Glutamatergic neuron (in vitro differentiated cells): ENCODE data around the gene ATXN10. TPM values are rescaled to one million over a fixed set of nuclear protein-coding genes. Genes with fewer than 3 reads are reported as not detected.

Experiments
- DNase-seq: peaks from one replicate; pipeline ENCODE4 v3.0.0; 2022
- H3K27ac Mint-ChIP-seq: one replicate; pipeline ENCODE4 v1.8.0; 2020; ENCODE audit warnings: mild to moderate bottlenecking, mixed read lengths, inconsistent platforms; ENCODE audit not compliant: unreplicated experiment
- H3K27me3 Mint-ChIP-seq: one replicate; pipeline ENCODE4 v1.8.0; 2020; ENCODE audit warnings: mild to moderate bottlenecking, moderate library complexity, mixed read lengths, inconsistent platforms; ENCODE audit not compliant: unreplicated experiment
- H3K36me3 Mint-ChIP-seq: one replicate; pipeline ENCODE4 v1.8.0; 2020; ENCODE audit warnings: mild to moderate bottlenecking, mixed read lengths, inconsistent platforms; ENCODE audit not compliant: unreplicated experiment
- H3K4me1 Mint-ChIP-seq: one replicate; pipeline ENCODE4 v1.8.0; 2020; ENCODE audit warnings: mild to moderate bottlenecking, low read depth, mixed read lengths, inconsistent platforms; ENCODE audit not compliant: unreplicated experiment
- H3K4me3 Mint-ChIP-seq: one replicate; pipeline ENCODE4 v1.8.0; 2020; ENCODE audit warnings: mild to moderate bottlenecking, mixed read lengths, inconsistent platforms; ENCODE audit not compliant: unreplicated experiment
- H3K9me3 Mint-ChIP-seq: one replicate; pipeline ENCODE4 v1.8.0; 2020; ENCODE audit warnings: mild to moderate bottlenecking, moderate library complexity, mixed read lengths, inconsistent platforms; ENCODE audit not compliant: unreplicated experiment
- total RNA-seq: library from RNA; stranded (reverse); fragmentation: NEBNext Ultra II Directional; extraction: Animal tissue kit (Norgen Biotek cat#: 25700); gene quantifications from one replicate; pipeline ENCODE4 v1.2.1, GENCODE V29; 2021; ENCODE audit not compliant: unreplicated experiment
- TF ChIP-seq, protein P1 (sequence below): fragments of 200-600 bp; sonication (generic); IDR thresholded peaks from one replicate; pipeline ENCODE4 v1.5.0; 2021; ENCODE audit not compliant: partially characterized antibody, unreplicated experiment

Gene ATXN10
- total RNA-seq, 1 donor from 2014 or later: 191 TPM

DNA sequence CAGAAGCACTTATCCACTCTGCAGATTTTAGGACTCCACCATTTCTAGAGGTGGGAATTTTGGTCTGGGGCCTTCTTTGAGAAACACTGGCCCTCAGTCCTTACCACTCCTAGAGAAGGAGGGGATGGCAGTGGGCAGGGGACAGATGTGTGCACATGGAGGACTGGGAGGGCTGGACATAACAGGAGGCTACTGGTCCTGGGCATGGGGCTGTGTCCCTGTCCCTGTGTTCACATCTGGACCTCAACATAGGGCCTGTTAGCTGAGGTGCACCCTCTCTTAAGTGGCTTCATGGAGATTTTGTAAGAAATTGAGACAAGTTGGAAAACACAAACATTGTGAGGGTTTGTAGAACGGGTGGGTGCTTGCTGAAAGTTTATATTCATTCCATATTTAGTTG is 103.4 kb downstream of the ATXN10 start:
- H3K27ac Mint-ChIP-seq: no peak overlapping the region
- peaks cover 10% of the 10 kb centered on the region for H3K4me1 Mint-ChIP-seq
- H3K36me3 Mint-ChIP-seq: peaks cover 4% of the 10 kb centered on the region
- TF ChIP-seq, protein P1, sequence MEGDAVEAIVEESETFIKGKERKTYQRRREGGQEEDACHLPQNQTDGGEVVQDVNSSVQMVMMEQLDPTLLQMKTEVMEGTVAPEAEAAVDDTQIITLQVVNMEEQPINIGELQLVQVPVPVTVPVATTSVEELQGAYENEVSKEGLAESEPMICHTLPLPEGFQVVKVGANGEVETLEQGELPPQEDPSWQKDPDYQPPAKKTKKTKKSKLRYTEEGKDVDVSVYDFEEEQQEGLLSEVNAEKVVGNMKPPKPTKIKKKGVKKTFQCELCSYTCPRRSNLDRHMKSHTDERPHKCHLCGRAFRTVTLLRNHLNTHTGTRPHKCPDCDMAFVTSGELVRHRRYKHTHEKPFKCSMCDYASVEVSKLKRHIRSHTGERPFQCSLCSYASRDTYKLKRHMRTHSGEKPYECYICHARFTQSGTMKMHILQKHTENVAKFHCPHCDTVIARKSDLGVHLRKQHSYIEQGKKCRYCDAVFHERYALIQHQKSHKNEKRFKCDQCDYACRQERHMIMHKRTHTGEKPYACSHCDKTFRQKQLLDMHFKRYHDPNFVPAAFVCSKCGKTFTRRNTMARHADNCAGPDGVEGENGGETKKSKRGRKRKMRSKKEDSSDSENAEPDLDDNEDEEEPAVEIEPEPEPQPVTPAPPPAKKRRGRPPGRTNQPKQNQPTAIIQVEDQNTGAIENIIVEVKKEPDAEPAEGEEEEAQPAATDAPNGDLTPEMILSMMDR: no peak
- no peak overlapping the region for H3K4me3 Mint-ChIP-seq
- no peaks in the 10 kb centered on the region for H3K27me3 Mint-ChIP-seq
- H3K9me3 Mint-ChIP-seq: no peaks in the 10 kb centered on the region
- DNase-seq: no peak

DNA sequence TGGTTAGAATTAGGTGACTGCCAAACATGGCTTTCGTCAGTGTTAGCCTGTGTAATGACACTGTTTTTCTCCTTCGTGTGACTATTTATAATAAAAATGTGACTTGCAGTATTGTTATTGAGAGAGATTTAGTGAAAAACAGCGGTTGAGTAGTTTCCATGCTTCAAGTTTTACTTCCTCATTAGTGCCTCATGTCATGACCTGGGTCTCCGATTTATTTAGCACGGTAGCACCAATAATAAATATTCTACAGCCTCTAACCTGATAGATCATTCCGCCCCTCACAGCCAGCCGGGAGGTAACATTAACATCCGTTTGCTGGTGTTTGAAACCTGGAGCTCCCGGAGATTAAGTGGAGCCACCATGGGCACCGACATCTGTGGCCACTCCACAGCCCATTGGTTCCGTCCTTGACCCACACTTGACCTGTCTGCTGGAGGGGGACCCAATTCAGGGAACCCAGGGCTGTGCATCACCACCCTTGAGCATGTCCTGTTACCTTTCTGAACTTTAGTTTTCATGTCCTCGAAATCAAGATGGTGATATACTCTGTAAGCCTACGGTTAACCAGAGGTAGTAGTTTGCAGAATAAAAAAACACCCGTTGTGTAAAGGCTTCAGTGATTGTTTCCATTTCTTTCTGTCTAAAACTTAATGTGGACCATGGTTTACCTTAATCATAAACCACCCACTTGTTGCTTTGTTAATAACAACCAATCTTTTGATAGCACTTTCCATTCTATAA is 104.1 kb downstream of the ATXN10 start:
- Mint-ChIP-seq H3K4me1 (peaks cover 10% of the 10 kb centered on the region), H3K36me3 (no peaks in the 10 kb centered on the region), H3K9me3 (no peaks in the 10 kb centered on the region), H3K27me3 (no peaks in the 10 kb centered on the region), H3K4me3 (no peak overlapping the region), H3K27ac (no peak overlapping the region)
- TF ChIP-seq, protein P1: no peak
- no peak for DNase-seq

DNA sequence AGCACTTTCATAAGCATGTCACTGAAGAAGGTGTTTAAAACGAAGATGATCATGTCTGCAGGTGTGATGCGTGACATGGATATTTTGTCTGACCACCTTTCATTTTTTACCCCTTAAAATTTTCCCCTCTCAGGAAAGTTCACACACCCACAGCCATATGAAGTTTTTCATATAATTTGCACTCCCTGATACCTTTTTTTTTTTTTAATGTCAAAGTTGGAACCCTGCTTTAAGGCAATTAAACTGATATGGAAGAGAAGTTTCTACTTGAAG is 104.6 kb downstream of the ATXN10 start:
- H3K4me1 Mint-ChIP-seq: peaks cover 10% of the 10 kb centered on the region
- H3K27me3 Mint-ChIP-seq: no peaks in the 10 kb centered on the region
- TF ChIP-seq, protein P1: no peak
- no peaks in the 10 kb centered on the region for H3K9me3 Mint-ChIP-seq
- H3K4me3 Mint-ChIP-seq: no peak overlapping the region
- H3K27ac Mint-ChIP-seq: no peak overlapping the region
- no peaks in the 10 kb centered on the region for H3K36me3 Mint-ChIP-seq
- no peak for DNase-seq

GRCh38 chr22:45777046-45777851 is 105.6 kb downstream of the ATXN10 start:
- no peak overlapping the region for H3K4me3 Mint-ChIP-seq
- H3K9me3 Mint-ChIP-seq: no peaks in the 10 kb centered on the region
- H3K27ac Mint-ChIP-seq: no peak overlapping the region
- no peaks in the 10 kb centered on the region for H3K36me3 Mint-ChIP-seq
- H3K4me1 Mint-ChIP-seq: peaks cover 9% of the 10 kb centered on the region
- DNase-seq: no peak
- TF ChIP-seq, protein P1: no peak
- no peaks in the 10 kb centered on the region for H3K27me3 Mint-ChIP-seq

DNA sequence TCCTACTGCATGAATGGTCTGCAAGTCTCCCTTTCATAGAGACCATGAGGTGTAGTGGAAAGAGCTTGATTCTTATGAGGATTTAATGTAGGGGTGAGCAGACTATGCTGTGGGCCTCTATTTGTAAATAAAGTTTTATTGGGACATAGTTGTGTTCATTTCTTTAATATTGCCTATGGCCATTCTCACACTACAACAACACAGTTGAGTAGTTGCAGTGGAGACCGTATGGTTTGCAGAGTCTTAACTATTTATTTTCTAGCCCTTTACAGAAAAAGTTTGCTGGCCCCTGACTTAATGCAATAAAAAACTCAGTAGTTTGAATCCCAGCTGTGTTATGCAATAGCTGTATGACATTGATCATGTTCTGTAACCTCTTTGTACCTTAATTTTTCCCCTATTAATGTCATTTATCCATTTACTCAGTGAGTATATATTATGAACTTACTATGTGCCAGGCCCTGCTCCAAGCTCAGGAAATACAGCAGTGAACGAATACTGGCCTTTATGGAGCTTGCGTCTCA is 106.3 kb downstream of the ATXN10 start:
- no peak for DNase-seq
- no peaks in the 10 kb centered on the region for H3K9me3 Mint-ChIP-seq
- H3K27ac Mint-ChIP-seq: no peak overlapping the region
- TF ChIP-seq, protein P1: no peak
- H3K4me3 Mint-ChIP-seq: no peak overlapping the region
- H3K27me3 Mint-ChIP-seq: no peaks in the 10 kb centered on the region
- H3K36me3 Mint-ChIP-seq: no peaks in the 10 kb centered on the region
- H3K4me1 Mint-ChIP-seq: peaks cover 6% of the 10 kb centered on the region
